ENCODE measurements around the gene TMEM222.

TMEM222 gene

GRCh38 chr1:27356277-27356618 is 34.3 kb downstream of the TMEM222 start:
- Histone ChIP-seq H3K9me3 (ENCODE audit: control insufficient read depth, insufficient read depth, low read length) (no peaks in the 10 kb centered on the region), H3K36me3 (ENCODE audit: control insufficient read depth, insufficient read depth, low read length) (no peaks in the 10 kb centered on the region), H3K27me3 (ENCODE audit: control insufficient read depth, insufficient read depth, low read length) (peaks cover 35% of the 10 kb centered on the region), H3K4me3 (ENCODE audit: low read depth, low read length) (no peak overlapping the region), H3K9ac (ENCODE audit: low read depth, low read length) (no peak overlapping the region), H3K4me1 (ENCODE audit: control insufficient read depth, insufficient read depth, low read length) (peaks cover 3% of the 10 kb centered on the region)

- H3K4me1 ChIP-seq (ENCODE audit: control insufficient read depth, insufficient read depth, low read length) = peaks cover 3% of the 10 kb centered on the region
- H3K9me3 ChIP-seq (ENCODE audit: control insufficient read depth, insufficient read depth, low read length) = no peaks in the 10 kb centered on the region
- no peaks in the 10 kb centered on the region for H3K36me3 ChIP-seq (ENCODE audit: control insufficient read depth, insufficient read depth, low read length)
- no peak overlapping the region for H3K9ac ChIP-seq (ENCODE audit: low read depth, low read length)
- H3K4me3 ChIP-seq (ENCODE audit: low read depth, low read length) = no peak overlapping the region
- peaks cover 40% of the 10 kb centered on the region for H3K27me3 ChIP-seq (ENCODE audit: control insufficient read depth, insufficient read depth, low read length)
These were observed 34.8 kb downstream of the TMEM222 start for GRCh38 chr1:27356619-27357280.

GRCh38 chr1:27357281-27358037 is 35.5 kb downstream of the TMEM222 start:
- H3K27me3 ChIP-seq (ENCODE audit: control insufficient read depth, insufficient read depth, low read length) = peaks cover 45% of the 10 kb centered on the region
- H3K36me3 ChIP-seq (ENCODE audit: control insufficient read depth, insufficient read depth, low read length) = no peaks in the 10 kb centered on the region
- H3K4me1 ChIP-seq (ENCODE audit: control insufficient read depth, insufficient read depth, low read length) = peaks cover 3% of the 10 kb centered on the region
- H3K9me3 ChIP-seq (ENCODE audit: control insufficient read depth, insufficient read depth, low read length) = no peaks in the 10 kb centered on the region
- H3K9ac ChIP-seq (ENCODE audit: low read depth, low read length) = no peak overlapping the region
- peak overlapping the region; percentile 39 for H3K4me3 ChIP-seq (ENCODE audit: low read depth, low read length)

GRCh38 chr1:27358038-27358927 is 36.3 kb downstream of the TMEM222 start:
- Histone ChIP-seq H3K27me3 (ENCODE audit: control insufficient read depth, insufficient read depth, low read length) (peaks cover 45% of the 10 kb centered on the region), H3K4me1 (ENCODE audit: control insufficient read depth, insufficient read depth, low read length) (peaks cover 3% of the 10 kb centered on the region)

GRCh38 chr1:27358928-27359313 is 37.0 kb downstream of the TMEM222 start:
- H3K9ac ChIP-seq (ENCODE audit: low read depth, low read length) = no peak overlapping the region
- no peaks in the 10 kb centered on the region for H3K9me3 ChIP-seq (ENCODE audit: control insufficient read depth, insufficient read depth, low read length)
- no peaks in the 10 kb centered on the region for H3K36me3 ChIP-seq (ENCODE audit: control insufficient read depth, insufficient read depth, low read length)
- no peak overlapping the region for H3K4me3 ChIP-seq (ENCODE audit: low read depth, low read length)
- peaks cover 48% of the 10 kb centered on the region for H3K27me3 ChIP-seq (ENCODE audit: control insufficient read depth, insufficient read depth, low read length)
- H3K4me1 ChIP-seq (ENCODE audit: control insufficient read depth, insufficient read depth, low read length) = peaks cover 3% of the 10 kb centered on the region

More at GRCh38 chr1:27358038-27358927, 36.3 kb downstream of the TMEM222 start:
- H3K9ac ChIP-seq (ENCODE audit: low read depth, low read length) = no peak overlapping the region
- no peaks in the 10 kb centered on the region for H3K9me3 ChIP-seq (ENCODE audit: control insufficient read depth, insufficient read depth, low read length)
- H3K36me3 ChIP-seq (ENCODE audit: control insufficient read depth, insufficient read depth, low read length) = no peaks in the 10 kb centered on the region
- H3K4me3 ChIP-seq (ENCODE audit: low read depth, low read length) = no peak overlapping the region

- no peaks in the 10 kb centered on the region for H3K9me3 ChIP-seq (ENCODE audit: control insufficient read depth, insufficient read depth, low read length)
- no peak overlapping the region for H3K9ac ChIP-seq (ENCODE audit: low read depth, low read length)
- no peaks in the 10 kb centered on the region for H3K36me3 ChIP-seq (ENCODE audit: control insufficient read depth, insufficient read depth, low read length)
- H3K27me3 ChIP-seq (ENCODE audit: control insufficient read depth, insufficient read depth, low read length) = peaks cover 48% of the 10 kb centered on the region
- H3K4me3 ChIP-seq (ENCODE audit: low read depth, low read length) = peak overlapping the region; percentile 77
- H3K4me1 ChIP-seq (ENCODE audit: control insufficient read depth, insufficient read depth, low read length) = peaks cover 8% of the 10 kb centered on the region
These were observed 37.8 kb downstream of the TMEM222 start for GRCh38 chr1:27359822-27360158.

GRCh38 chr1:27360159-27361043 is 38.4 kb downstream of the TMEM222 start:
- Histone ChIP-seq H3K36me3 (ENCODE audit: control insufficient read depth, insufficient read depth, low read length) (no peaks in the 10 kb centered on the region), H3K4me1 (ENCODE audit: control insufficient read depth, insufficient read depth, low read length) (peaks cover 13% of the 10 kb centered on the region), H3K27me3 (ENCODE audit: control insufficient read depth, insufficient read depth, low read length) (peaks cover 48% of the 10 kb centered on the region), H3K4me3 (ENCODE audit: low read depth, low read length) (peak overlapping the region; percentile 77), H3K9ac (ENCODE audit: low read depth, low read length) (no peak overlapping the region), H3K9me3 (ENCODE audit: control insufficient read depth, insufficient read depth, low read length) (no peaks in the 10 kb centered on the region)

- Histone ChIP-seq H3K27me3 (ENCODE audit: control insufficient read depth, insufficient read depth, low read length) (peaks cover 48% of the 10 kb centered on the region), H3K9ac (ENCODE audit: low read depth, low read length) (no peak overlapping the region), H3K9me3 (ENCODE audit: control insufficient read depth, insufficient read depth, low read length) (no peaks in the 10 kb centered on the region), H3K4me3 (ENCODE audit: low read depth, low read length) (peak overlapping the region; percentile 77), H3K4me1 (ENCODE audit: control insufficient read depth, insufficient read depth, low read length) (peaks cover 13% of the 10 kb centered on the region), H3K36me3 (ENCODE audit: control insufficient read depth, insufficient read depth, low read length) (no peaks in the 10 kb centered on the region)
These were observed 39.1 kb downstream of the TMEM222 start for GRCh38 chr1:27361044-27361402.

- no peaks in the 10 kb centered on the region for H3K9me3 ChIP-seq (ENCODE audit: control insufficient read depth, insufficient read depth, low read length)
- H3K4me1 ChIP-seq (ENCODE audit: control insufficient read depth, insufficient read depth, low read length) = peaks cover 13% of the 10 kb centered on the region
- peak overlapping the region; percentile 77 for H3K4me3 ChIP-seq (ENCODE audit: low read depth, low read length)
- no peaks in the 10 kb centered on the region for H3K36me3 ChIP-seq (ENCODE audit: control insufficient read depth, insufficient read depth, low read length)
- peaks cover 48% of the 10 kb centered on the region for H3K27me3 ChIP-seq (ENCODE audit: control insufficient read depth, insufficient read depth, low read length)
- H3K9ac ChIP-seq (ENCODE audit: low read depth, low read length) = no peak overlapping the region
These were observed 39.6 kb downstream of the TMEM222 start for GRCh38 chr1:27361553-27361952.

GRCh38 chr1:27363766-27364695 is 42.1 kb downstream of the TMEM222 start:
- Histone ChIP-seq H3K9me3 (ENCODE audit: control insufficient read depth, insufficient read depth, low read length) (no peaks in the 10 kb centered on the region), H3K4me3 (ENCODE audit: low read depth, low read length) (no peak overlapping the region), H3K36me3 (ENCODE audit: control insufficient read depth, insufficient read depth, low read length) (no peaks in the 10 kb centered on the region), H3K27me3 (ENCODE audit: control insufficient read depth, insufficient read depth, low read length) (peaks cover 33% of the 10 kb centered on the region), H3K4me1 (ENCODE audit: control insufficient read depth, insufficient read depth, low read length) (peaks cover 11% of the 10 kb centered on the region), H3K9ac (ENCODE audit: low read depth, low read length) (no peak overlapping the region)
